ENCODE results near the gene EPB41L4A.

Gene EPB41L4A

GRCh38 chr5:112412346-112412745 is 6.7 kb downstream of the EPB41L4A start:
- Histone ChIP-seq H3K9me2 (replicated peaks; ENCODE audit: control insufficient read depth, low read length) (no peaks in the 10 kb centered on the region), H3K36me3 (ENCODE audit: control insufficient read depth, low read length) (no peaks in the 10 kb centered on the region), H3K27me3 (ENCODE audit: control insufficient read depth, low read length) (peaks cover 16% of the 10 kb centered on the region), H3K4me2 (ENCODE audit: low read length) (no peak overlapping the region), H3K4me3 (ENCODE audit: low read length) (no peak overlapping the region), H3F3A (ENCODE audit: control insufficient read depth, insufficient read depth) (no peaks in the 10 kb centered on the region), H3K4me1 (ENCODE audit: control insufficient read depth, low read length) (no peaks in the 10 kb centered on the region), H3K27ac (ENCODE audit: low read depth, low read length) (no peak overlapping the region), H3K79me2 (ENCODE audit: control insufficient read depth, low read length) (no peaks in the 10 kb centered on the region), H4K20me1 (ENCODE audit: control insufficient read depth, insufficient read depth, low read depth, low read length) (no peaks in the 10 kb centered on the region; the same call in 1 of the 2 replicates), H3K9me3 (ENCODE audit: control insufficient read depth, insufficient read depth, low read length) (no peaks in the 10 kb centered on the region)
- no peak for TF ChIP-seq CTCF (IDR thresholded peaks at IDR 0.05; ENCODE audit: low read depth, low read length, poor library complexity, severe bottlenecking)

- H3K9me2 ChIP-seq (replicated peaks; ENCODE audit: control insufficient read depth, low read length) = no peaks in the 10 kb centered on the region
- H3K27ac ChIP-seq (ENCODE audit: low read depth, low read length) = no peak overlapping the region
- no peaks in the 10 kb centered on the region; the same call in 1 of the 2 replicates for H4K20me1 ChIP-seq (ENCODE audit: control insufficient read depth, insufficient read depth, low read depth, low read length)
- no peaks in the 10 kb centered on the region for H3K36me3 ChIP-seq (ENCODE audit: control insufficient read depth, low read length)
- H3K4me2 ChIP-seq (ENCODE audit: low read length) = no peak overlapping the region
- no peak overlapping the region for H3K4me3 ChIP-seq (ENCODE audit: low read length)
- no peaks in the 10 kb centered on the region for H3K79me2 ChIP-seq (ENCODE audit: control insufficient read depth, low read length)
- H3K4me1 ChIP-seq (ENCODE audit: control insufficient read depth, low read length) = no peaks in the 10 kb centered on the region
- no peaks in the 10 kb centered on the region for H3K9me3 ChIP-seq (ENCODE audit: control insufficient read depth, insufficient read depth, low read length)
- H3F3A ChIP-seq (ENCODE audit: control insufficient read depth, insufficient read depth) = no peaks in the 10 kb centered on the region
- peaks cover 12% of the 10 kb centered on the region; the same call in 1 of the 2 replicates for H3K27me3 ChIP-seq (ENCODE audit: control insufficient read depth, low read length)
- TF ChIP-seq EZH2phosphoT487 (IDR thresholded peaks at IDR 0.05; ENCODE audit: borderline replicate concordance, low read length) (no peak), CTCF (IDR thresholded peaks at IDR 0.05; ENCODE audit: low read depth, low read length, poor library complexity, severe bottlenecking) (no peak)
Measured at GRCh38 chr5:112411903-112412302, 7.2 kb downstream of the EPB41L4A start.

- Histone ChIP-seq H3K4me1 (ENCODE audit: control insufficient read depth, low read length) (no peaks in the 10 kb centered on the region), H3K4me3 (ENCODE audit: low read length) (no peak overlapping the region), H3K36me3 (ENCODE audit: control insufficient read depth, low read length) (no peaks in the 10 kb centered on the region), H4K20me1 (ENCODE audit: control insufficient read depth, insufficient read depth, low read depth, low read length) (no peaks in the 10 kb centered on the region), H3K79me2 (ENCODE audit: control insufficient read depth, low read length) (no peaks in the 10 kb centered on the region), H3K9me3 (ENCODE audit: control insufficient read depth, insufficient read depth, low read length) (no peaks in the 10 kb centered on the region), H3K9me2 (replicated peaks; ENCODE audit: control insufficient read depth, low read length) (no peaks in the 10 kb centered on the region), H3F3A (ENCODE audit: control insufficient read depth, insufficient read depth) (no peaks in the 10 kb centered on the region), H3K27ac (ENCODE audit: low read depth, low read length) (no peak overlapping the region), H3K4me2 (ENCODE audit: low read length) (no peak overlapping the region), H3K27me3 (ENCODE audit: control insufficient read depth, low read length) (0 out of 2 replicates have a peak, but pooled peaks cover 6% of the 10 kb centered on the region)
- TF ChIP-seq CTCF (IDR thresholded peaks at IDR 0.05; ENCODE audit: low read depth, low read length, poor library complexity, severe bottlenecking) (no peak), EZH2phosphoT487 (IDR thresholded peaks at IDR 0.05; ENCODE audit: borderline replicate concordance, low read length) (no peak)
Measured at GRCh38 chr5:112407666-112408065, 11.4 kb downstream of the EPB41L4A start.

GRCh38 chr5:112407240-112407639 is 11.8 kb downstream of the EPB41L4A start:
- no peak overlapping the region for H3K4me2 ChIP-seq (ENCODE audit: low read length)
- TF ChIP-seq EZH2phosphoT487 (IDR thresholded peaks at IDR 0.05; ENCODE audit: borderline replicate concordance, low read length) = no peak
- TF ChIP-seq CTCF (IDR thresholded peaks at IDR 0.05; ENCODE audit: low read depth, low read length, poor library complexity, severe bottlenecking) = no peak
- no peak overlapping the region for H3K27ac ChIP-seq (ENCODE audit: low read depth, low read length)
- H4K20me1 ChIP-seq (ENCODE audit: control insufficient read depth, insufficient read depth, low read depth, low read length) = no peaks in the 10 kb centered on the region
- H3K27me3 ChIP-seq (ENCODE audit: control insufficient read depth, low read length) = 0 out of 2 replicates have a peak, but pooled peaks cover 6% of the 10 kb centered on the region
- no peaks in the 10 kb centered on the region for H3K79me2 ChIP-seq (ENCODE audit: control insufficient read depth, low read length)
- no peaks in the 10 kb centered on the region for H3K9me3 ChIP-seq (ENCODE audit: control insufficient read depth, insufficient read depth, low read length)
- no peaks in the 10 kb centered on the region for H3K9me2 ChIP-seq (replicated peaks; ENCODE audit: control insufficient read depth, low read length)
- H3K4me3 ChIP-seq (ENCODE audit: low read length) = no peak overlapping the region
- no peaks in the 10 kb centered on the region for H3F3A ChIP-seq (ENCODE audit: control insufficient read depth, insufficient read depth)
- no peaks in the 10 kb centered on the region for H3K36me3 ChIP-seq (ENCODE audit: control insufficient read depth, low read length)
- no peaks in the 10 kb centered on the region for H3K4me1 ChIP-seq (ENCODE audit: control insufficient read depth, low read length)

Measured in DOHH2 (cell line).